Measurements from ENCODE around the gene ARMC2. TPM values are rescaled to one million over a fixed set of nuclear protein-coding genes. Genes with fewer than 3 reads are reported as not detected.
"Not testable (repeated sequence)": the region's sequence is repeated elsewhere in the genome, so short reads cannot be mapped to it uniquely, and the experiment has no call there.

ARMC2 gene
- 3.1 TPM for total RNA-seq (ENCODE audit: insufficient read depth, low replicate concordance)

GRCh38 chr6:108848116-108848868 lies at the start of gene ARMC2:
ARMC2 (plus strand) TSS chr6:108848422; CDS start chr6:108854268, 5,846 bp downstream.
- peak; percentile 95 for DNase-seq (ENCODE audit: low spot score)

DNA sequence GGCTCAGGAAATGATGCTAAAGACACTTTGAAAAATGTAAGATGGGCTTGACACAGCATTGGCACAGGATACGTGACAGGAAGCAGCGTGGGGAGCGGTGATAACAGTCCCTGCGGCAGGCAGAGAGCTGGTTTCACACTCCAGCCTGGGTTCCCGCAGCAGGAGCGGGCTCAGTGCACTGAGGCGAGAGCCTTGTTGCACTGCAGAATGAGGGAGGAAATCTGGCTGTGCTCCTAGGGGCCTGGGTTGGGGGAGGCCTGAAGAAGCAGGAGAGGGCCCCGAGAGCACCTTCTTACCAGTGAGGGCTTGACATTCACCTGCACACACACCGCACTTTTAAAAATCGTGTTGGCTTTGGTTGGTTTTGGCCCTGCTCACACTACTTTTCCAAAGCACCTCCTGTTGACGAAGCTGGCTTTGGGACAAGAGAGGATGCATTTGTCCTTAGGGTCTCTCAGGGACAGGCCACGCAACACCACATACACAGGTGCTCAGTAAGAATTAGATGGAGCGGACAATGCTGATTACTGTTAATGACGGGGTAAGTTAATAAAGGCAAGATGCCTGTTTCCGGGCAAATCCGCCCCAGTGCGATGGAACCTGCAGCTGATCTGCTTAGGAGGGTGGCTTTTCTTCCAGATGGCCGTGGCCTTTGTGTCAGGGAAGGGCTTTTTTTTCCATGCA lies 49.4 kb upstream of the ARMC2 start:
- DNase-seq (ENCODE audit: low spot score), result peak; percentile 38

GRCh38 chr6:108799354-108799717 lies 48.9 kb upstream of the ARMC2 start:
- no peak for DNase-seq (ENCODE audit: low spot score)

- DNase-seq (ENCODE audit: low spot score), result no peak
These were observed 48.4 kb upstream of the ARMC2 start for GRCh38 chr6:108799791-108800190.

DNA sequence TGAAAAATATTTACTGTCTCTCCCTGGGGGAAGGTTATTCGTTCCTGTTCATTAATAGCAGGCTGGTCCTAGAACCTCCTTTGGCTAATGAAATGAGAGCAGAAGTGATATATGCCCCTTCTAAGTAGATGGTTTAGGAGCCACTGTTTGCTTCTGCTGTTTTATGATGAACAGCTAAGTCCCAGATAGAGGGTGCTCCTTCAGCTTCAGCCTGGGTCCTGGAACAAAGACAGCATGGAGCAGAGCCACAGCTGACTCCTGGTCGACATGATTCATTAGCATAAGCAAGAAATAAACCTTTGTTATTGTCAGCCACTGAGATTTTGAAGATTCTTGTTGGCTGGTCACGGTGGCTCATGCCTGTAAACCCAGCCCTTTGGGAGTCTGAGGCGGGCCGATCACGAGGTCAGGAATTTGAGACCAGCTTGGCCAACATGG lies 47.8 kb upstream of the ARMC2 start:
- no peak for DNase-seq (ENCODE audit: low spot score)

DNA sequence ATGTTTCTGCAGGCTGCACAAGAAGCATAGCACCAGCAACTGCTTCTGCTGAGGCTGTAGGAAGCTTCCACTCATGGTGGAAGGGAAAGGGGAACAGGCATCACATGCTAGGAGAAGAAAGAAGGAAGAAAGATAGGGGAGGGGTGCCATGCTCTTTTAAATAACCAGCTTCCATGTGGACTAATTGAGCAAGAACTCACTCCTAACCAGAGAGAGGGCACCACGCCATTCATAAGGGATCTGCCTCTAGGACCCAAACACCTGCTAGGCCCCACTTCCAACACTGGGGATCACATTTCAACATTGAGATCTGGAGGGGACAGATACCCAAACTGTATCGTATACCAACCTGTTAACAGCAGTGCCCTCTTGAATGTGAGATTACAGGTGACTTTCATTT lies 46.9 kb upstream of the ARMC2 start:
- peak; percentile 24 for DNase-seq (ENCODE audit: low spot score)

DNA sequence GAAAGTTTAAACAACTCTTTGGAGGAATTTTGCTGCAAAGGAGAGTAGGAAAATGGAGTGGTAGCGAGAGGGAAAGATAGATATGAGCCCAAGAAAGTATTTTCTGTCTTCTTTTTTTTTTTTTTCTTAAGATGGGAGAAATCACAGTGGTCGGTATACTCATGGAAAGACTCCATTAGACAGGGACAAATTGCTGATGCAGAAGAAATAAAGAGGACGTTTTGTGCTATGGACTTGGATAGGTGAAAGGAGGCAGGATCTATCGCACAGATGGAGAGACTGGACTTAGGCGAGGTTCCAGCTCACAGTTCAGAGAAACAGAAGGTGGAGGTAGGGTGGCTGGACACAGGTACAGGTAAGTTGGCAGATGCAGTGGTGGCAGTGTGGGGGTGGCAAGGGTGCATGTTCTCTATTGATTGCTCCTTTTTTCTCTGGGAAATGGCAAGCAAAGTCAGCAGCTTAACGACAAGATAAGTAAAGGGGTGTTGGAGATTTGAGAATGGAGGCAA lies 44.2 kb upstream of the ARMC2 start:
- no peak for DNase-seq (ENCODE audit: low spot score)

DNA sequence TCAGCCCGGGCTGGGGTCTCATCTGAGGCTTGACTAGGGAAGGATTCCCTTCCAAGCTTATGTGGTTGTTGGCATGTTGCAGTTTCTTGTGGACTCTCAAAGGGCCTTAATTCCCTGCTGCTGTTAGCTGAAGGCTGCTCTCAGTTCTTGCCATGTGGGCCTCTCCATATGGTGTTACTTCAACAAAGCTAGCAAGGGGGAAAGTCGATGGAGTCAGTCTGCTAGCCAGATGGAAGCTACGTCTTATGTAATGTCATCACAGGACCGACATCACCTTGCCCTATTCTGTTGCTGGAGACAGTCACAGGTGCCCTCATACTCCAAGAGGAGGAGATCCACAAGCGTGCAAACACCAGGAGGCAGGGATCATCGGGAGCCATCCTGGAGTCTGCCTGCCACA lies 43.3 kb upstream of the ARMC2 start:
- DNase-seq (ENCODE audit: low spot score), result no peak

GRCh38 chr6:108805611-108806167 lies 42.5 kb upstream of the ARMC2 start:
- no peak for DNase-seq (ENCODE audit: low spot score)

DNA sequence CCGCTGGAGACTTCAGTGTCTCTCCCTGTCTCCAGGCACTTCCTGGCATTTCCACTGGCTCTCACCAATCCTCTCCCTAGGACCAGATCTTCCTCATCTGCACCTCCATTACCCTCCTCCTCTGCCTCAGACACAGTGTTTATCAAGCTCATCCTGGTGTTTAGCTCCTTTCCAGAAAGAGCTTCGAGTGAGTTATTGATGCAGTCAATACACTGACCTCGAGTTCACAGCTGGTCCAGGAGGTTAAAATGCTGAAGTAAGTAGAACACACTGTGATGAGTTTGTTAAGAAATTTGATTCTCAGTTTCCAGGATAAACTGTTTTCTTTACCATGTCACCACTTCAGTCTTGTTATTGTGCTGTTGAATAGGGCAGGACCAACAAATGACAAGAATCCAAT lies 42.1 kb upstream of the ARMC2 start:
- DNase-seq (ENCODE audit: low spot score), result no peak

DNA sequence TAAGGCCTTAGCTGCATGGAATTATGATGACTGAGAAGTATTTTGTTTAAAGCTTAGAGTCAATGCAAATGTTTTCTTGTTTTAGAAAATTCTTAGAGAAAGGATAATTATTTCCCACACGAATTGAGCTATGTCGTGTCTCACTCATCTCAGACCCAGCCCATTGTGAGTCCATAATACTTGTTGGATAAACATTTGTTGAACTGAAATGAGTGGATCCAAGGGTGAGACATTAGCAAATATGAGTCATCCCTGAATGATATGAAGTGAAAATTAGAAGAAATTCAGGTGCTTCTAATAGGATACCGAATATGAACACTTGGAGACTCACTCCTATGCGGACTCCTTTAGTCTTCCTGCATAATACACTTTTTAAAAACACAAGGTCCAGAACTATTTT lies 41.6 kb upstream of the ARMC2 start:
- no peak for DNase-seq (ENCODE audit: low spot score)

DNA sequence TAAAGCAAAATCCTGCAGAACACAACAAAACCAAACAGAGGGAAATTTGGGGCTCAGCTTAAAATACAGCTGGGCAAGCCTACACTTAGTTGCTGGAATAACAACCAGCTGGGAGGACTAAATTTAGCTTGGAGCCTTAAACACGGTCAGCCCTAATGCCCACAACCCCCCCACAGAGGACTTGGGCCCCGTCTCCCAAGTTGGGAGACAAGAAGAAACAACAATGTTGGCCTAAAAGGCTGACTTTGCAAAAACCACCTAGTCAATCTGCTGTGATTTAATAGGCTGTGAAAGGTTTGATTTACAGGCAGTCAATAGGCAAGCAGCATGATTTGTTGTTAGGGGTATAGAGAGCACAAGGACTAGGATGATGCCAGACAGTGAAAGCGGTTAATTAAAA lies 40.3 kb upstream of the ARMC2 start:
- DNase-seq (ENCODE audit: low spot score), result no peak

DNA sequence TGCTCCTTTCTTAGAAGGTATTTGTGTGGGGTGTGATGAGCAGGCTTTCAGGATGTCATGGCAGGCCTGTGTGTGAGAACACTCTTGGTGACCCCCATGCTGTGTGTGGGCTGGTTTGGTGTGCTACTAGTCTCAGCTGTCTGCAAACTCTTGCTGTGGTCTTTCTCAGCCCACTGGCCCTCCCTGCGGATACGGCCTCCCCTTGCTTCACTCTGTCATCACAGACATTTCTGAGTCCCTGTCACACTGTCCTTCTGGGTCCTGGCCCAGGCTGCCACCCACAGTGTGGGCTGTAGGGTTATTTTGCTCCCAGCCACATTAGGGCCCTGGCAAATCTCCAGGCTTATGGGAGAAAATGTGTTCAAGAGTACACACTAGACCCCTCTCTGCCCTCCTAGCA lies 39.0 kb upstream of the ARMC2 start:
- no peak for DNase-seq (ENCODE audit: low spot score)

GRCh38 chr6:108810057-108810643 lies 38.1 kb upstream of the ARMC2 start:
- DNase-seq (ENCODE audit: low spot score), result no peak

DNA sequence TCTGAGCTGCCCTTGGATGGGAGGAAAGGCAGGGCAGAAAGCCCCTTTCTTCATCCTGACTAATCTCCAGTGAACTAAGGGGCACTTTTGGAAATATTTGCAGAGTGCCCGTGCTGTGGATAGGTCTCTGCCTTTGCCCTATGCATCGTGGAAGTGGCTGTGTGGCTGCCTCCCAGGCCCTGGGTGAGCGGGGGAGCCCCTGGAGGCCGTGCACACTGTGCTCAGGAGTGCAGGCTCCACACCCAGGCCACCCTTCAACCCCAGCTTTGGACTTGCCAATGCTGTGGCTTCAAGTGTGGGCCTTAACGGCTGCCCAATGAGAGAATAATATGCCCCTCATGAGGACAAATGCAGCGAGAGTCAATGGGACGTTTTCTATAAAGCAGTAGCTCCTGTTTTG lies 36.7 kb upstream of the ARMC2 start:
- no peak for DNase-seq (ENCODE audit: low spot score)

DNA sequence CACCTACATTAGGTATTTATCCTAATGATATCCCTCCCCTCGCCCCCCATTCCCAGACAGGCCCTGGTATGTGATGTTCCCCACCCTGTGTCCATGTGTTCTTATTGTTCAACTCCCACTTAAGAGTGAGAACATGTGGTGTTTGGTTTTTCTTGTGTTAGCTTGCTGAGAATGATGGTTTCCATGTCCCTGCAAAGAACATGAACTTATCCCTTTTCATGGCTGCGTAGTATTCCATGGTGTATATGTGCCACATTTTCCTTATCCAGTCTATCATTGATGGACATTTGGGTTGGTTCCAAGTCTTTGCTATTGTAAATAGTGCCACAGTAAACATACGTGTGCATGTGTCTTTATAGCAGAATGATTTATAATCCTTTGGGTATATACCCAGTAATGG lies 35.0 kb upstream of the ARMC2 start:
- DNase-seq (ENCODE audit: low spot score), result not testable (repeated sequence)

- DNase-seq (ENCODE audit: low spot score), result not testable (repeated sequence)
These were observed 30.9 kb upstream of the ARMC2 start for GRCh38 chr6:108817276-108817675.

DNA sequence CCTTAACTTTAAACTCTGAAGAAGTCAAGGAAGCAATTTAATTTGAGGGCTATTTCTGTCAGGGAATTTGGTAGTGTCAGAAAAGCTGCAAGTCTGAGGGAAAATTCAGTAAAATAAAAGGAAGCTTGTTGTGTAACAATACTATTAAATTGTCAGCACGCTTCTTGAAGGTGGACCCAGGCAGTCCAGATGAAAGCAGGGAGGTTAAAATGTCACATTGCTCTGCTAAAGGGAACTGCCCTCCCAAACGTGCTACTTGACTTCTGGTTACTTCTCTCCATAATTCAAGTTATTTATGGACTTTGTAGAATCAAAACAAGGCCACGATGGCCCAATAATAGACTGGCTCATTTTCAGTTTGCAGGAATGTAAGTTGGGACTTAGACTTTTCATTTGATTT lies 28.2 kb upstream of the ARMC2 start:
- DNase-seq (ENCODE audit: low spot score), result no peak

GRCh38 chr6:108822401-108822800 lies 25.8 kb upstream of the ARMC2 start:
- DNase-seq (ENCODE audit: low spot score), result no peak

DNA sequence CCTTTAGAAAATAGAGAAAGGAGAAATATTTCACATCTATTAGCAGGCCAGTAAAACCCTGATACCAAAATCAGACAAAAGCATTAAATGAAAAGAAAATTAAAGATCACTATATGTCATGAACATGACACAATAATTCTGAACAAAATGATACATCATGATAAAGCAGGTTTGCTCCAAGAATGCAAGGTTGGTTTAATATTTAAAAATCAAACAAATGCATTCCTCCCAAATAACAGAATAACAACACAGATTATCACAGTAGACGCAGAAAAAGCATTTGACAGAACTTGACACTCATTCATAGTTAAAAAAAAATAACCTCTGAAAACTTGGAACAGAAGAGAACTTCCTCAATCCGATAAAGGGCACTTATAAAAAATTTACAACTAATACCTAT lies 22.9 kb upstream of the ARMC2 start:
- DNase-seq (ENCODE audit: low spot score), result no peak

GRCh38 chr6:108831104-108831503 lies 17.1 kb upstream of the ARMC2 start:
- no peak for DNase-seq (ENCODE audit: low spot score)

DNA sequence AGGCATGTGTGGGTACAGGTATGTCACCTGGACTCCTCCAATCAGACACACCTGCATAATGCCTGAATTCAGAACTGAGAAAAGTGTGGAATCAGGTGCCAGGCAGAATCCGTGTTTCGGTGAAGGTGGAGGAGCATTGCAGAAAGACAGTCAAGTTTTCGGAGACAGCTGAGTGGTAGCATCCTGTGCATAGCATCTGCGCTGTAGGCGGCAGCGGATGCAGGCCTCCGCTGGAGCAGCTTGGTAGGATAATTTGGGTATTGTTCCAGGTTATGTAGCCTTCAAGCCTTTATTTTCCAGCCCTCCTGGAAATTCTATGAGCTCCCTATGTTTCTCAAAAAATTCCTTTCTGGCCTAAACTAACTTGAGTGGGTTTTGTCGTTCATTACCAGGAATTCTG lies 15.5 kb upstream of the ARMC2 start:
- no peak for DNase-seq (ENCODE audit: low spot score)

All from umbilical cord (tissue), 2 donors.